ENCODE measurements around the gene MAML3. TPM values are rescaled to one million over a fixed set of nuclear protein-coding genes. Genes with fewer than 3 reads are reported as not detected.

The MAML3 gene
- total RNA-seq, 2 experiments from 2014 or later: 2.5 to 2.9 TPM

DNA sequence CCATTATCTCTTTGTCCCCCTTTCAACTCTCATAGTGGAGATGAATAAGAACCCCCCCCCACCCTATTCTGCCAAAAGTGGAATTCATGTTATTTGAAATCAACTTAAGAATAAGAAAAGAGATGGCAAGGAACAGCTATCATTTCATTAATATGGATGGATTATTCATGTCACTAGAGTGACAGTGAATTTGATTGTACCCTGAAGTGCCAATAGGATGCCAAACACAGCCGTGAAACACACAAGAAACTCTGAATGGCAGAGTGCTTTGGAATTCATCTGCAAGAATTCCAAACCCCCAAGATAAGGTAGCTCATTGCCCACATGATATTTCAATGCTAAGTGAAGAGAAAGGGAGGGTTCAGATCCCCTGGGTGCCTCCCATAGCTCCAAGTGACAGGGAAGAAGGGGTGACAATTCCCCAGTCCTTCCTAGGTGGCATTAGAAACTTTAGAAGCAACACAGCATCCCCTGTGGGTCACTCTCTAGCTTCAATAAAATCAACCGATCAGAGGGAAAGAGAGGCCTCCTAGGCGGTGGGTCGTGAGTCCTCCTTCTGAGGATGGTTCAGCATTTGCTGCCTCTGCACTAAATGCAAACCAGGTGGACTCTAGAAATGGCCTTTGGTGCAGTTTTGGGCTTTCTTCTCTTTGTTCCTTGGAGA is 404.0 kb downstream of the MAML3 start:
- Mint-ChIP-seq H3K4me1 (ENCODE audit: low read depth) (no peaks in the 10 kb centered on the region), H3K27me3 (no peaks in the 10 kb centered on the region), H3K9me3 (no peaks in the 10 kb centered on the region), H3K27ac (no peak overlapping the region), H3K36me3 (ENCODE audit: low read depth) (no peaks in the 10 kb centered on the region), H3K4me3 (no peak overlapping the region)
- intact Hi-C loops (cut with DNase I, micrococcal nuclease): no loop called here
- TF ChIP-seq, protein P1, sequence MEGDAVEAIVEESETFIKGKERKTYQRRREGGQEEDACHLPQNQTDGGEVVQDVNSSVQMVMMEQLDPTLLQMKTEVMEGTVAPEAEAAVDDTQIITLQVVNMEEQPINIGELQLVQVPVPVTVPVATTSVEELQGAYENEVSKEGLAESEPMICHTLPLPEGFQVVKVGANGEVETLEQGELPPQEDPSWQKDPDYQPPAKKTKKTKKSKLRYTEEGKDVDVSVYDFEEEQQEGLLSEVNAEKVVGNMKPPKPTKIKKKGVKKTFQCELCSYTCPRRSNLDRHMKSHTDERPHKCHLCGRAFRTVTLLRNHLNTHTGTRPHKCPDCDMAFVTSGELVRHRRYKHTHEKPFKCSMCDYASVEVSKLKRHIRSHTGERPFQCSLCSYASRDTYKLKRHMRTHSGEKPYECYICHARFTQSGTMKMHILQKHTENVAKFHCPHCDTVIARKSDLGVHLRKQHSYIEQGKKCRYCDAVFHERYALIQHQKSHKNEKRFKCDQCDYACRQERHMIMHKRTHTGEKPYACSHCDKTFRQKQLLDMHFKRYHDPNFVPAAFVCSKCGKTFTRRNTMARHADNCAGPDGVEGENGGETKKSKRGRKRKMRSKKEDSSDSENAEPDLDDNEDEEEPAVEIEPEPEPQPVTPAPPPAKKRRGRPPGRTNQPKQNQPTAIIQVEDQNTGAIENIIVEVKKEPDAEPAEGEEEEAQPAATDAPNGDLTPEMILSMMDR (IDR thresholded peaks at IDR 0.05): no peak
- no peak for DNase-seq
- no peak for ATAC-seq (ENCODE audit: poor library complexity)
- CTCF ChIA-PET: no interaction called here
- POLR2A ChIA-PET: no interaction called here
- Histone ChIP-seq H3K4me3 (ENCODE audit: low read length) (no peak overlapping the region), H3K27ac (ENCODE audit: low read depth in 1 of 2, low read length in 2 of 2) (no peak overlapping the region), H3K36me3 (ENCODE audit: insufficient read depth, low read length) (no peaks in the 10 kb centered on the region), H3K4me1 (ENCODE audit: insufficient read depth, low read length) (no peaks in the 10 kb centered on the region), H3K27me3 (ENCODE audit: control insufficient read depth in 1 of 2, insufficient read depth in 2 of 2, low read length in 2 of 2) (no peaks in the 10 kb centered on the region), H3K9me3 (ENCODE audit: control insufficient read depth in 1 of 2, insufficient read depth in 1 of 2, low read length in 2 of 2) (no peaks in the 10 kb centered on the region)

DNA sequence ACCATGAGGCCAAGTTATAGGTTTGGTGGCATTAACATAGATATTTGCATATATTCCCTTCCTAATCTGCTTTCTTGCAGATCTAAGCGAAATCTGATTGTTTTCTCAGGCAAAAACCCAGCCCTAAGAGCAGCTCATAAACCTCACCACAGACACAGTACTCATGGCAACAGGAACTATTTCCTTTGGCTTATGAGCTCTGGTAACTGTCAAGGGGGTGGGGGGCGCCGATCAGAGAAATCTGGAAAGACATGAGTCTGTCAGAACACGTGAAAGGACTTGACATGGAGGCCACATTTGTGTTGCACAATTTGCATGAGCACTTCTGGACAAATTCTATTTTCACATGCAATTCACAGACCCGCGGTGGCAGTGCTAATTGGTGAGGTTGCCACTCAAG is 404.6 kb downstream of the MAML3 start:
- Histone ChIP-seq H3K27ac (ENCODE audit: low read depth in 1 of 2, low read length in 2 of 2) (no peak overlapping the region), H3K9me3 (ENCODE audit: control insufficient read depth in 1 of 2, insufficient read depth in 1 of 2, low read length in 2 of 2) (no peaks in the 10 kb centered on the region), H3K27me3 (ENCODE audit: control insufficient read depth in 1 of 2, insufficient read depth in 2 of 2, low read length in 2 of 2) (no peaks in the 10 kb centered on the region), H3K4me1 (ENCODE audit: insufficient read depth, low read length) (no peaks in the 10 kb centered on the region), H3K36me3 (ENCODE audit: insufficient read depth, low read length) (no peaks in the 10 kb centered on the region), H3K4me3 (ENCODE audit: low read length) (no peak overlapping the region)
- Mint-ChIP-seq H3K9me3 (no peaks in the 10 kb centered on the region), H3K4me3 (no peak overlapping the region), H3K27ac (no peak overlapping the region), H3K27me3 (no peaks in the 10 kb centered on the region), H3K36me3 (ENCODE audit: low read depth) (no peaks in the 10 kb centered on the region), H3K4me1 (ENCODE audit: low read depth) (no peaks in the 10 kb centered on the region)
- ChIA-PET POLR2A (no interaction called here), CTCF (no interaction called here)
- TF ChIP-seq, protein P1 (IDR thresholded peaks at IDR 0.05): no peak
- ATAC-seq (ENCODE audit: poor library complexity): no peak
- no peak for DNase-seq
- intact Hi-C loops (cut with DNase I, micrococcal nuclease): no loop called here

DNA sequence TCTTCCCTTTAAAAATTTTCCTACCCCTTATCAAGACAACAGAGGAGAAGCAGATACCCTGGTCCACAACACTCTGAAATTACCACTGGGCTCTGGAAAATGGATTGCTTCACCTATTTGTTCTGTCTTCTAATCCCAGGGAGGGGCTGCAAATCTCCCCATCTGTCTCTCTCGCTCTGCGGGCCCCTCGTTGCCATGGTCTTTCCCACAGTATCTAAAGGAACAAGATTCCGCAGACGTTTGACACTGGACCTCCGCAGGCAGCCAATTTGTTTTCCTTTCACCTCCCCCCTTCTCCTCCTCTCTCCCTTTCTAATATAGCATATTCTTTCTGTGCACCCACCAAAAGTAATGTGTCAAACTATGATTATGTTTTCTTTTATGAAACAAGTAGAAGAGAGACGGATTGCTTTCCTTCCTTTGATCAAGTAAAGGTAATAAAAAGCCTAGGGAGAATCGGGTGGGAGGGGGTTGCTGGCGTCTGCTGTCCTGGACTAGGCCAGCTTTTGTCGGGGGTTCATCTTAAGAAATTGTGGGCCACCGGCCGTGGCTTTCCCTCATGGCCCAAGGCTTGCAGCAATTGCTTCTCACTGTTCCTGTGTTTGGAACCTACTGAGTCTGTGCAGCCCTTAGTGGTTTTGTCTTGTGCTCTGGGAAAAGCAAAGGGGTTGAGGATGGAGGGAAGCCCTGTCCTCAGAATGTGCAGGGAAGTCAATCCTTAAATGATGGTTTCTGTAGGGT is 407.4 kb downstream of the MAML3 start:
- no peak overlapping the region for H3K27ac ChIP-seq (ENCODE audit: low read depth in 1 of 2, low read length in 2 of 2)
- no peak overlapping the region for H3K4me3 ChIP-seq (ENCODE audit: low read length)
- H3K4me3 Mint-ChIP-seq: no peak overlapping the region
- no peaks in the 10 kb centered on the region for H3K27me3 Mint-ChIP-seq
- no peak overlapping the region for H3K27ac Mint-ChIP-seq
- ChIA-PET CTCF (no interaction called here), POLR2A (no interaction called here)
- no peaks in the 10 kb centered on the region for H3K36me3 Mint-ChIP-seq (ENCODE audit: low read depth)
- H3K27me3 ChIP-seq (ENCODE audit: control insufficient read depth in 1 of 2, insufficient read depth in 2 of 2, low read length in 2 of 2): no peaks in the 10 kb centered on the region
- ATAC-seq (ENCODE audit: poor library complexity) (no peak), DNase-seq (no peak)
- H3K4me1 Mint-ChIP-seq (ENCODE audit: low read depth): no peaks in the 10 kb centered on the region
- no peaks in the 10 kb centered on the region for H3K9me3 ChIP-seq (ENCODE audit: control insufficient read depth in 1 of 2, insufficient read depth in 1 of 2, low read length in 2 of 2)
- H3K9me3 Mint-ChIP-seq: no peaks in the 10 kb centered on the region
- no peaks in the 10 kb centered on the region for H3K4me1 ChIP-seq (ENCODE audit: insufficient read depth, low read length)
- intact Hi-C loops (cut with DNase I, micrococcal nuclease): no loop called here
- TF ChIP-seq, protein P1 (IDR thresholded peaks at IDR 0.05): no peak
- no peaks in the 10 kb centered on the region for H3K36me3 ChIP-seq (ENCODE audit: insufficient read depth, low read length)

Measured in CD4-positive, alpha-beta T cell (primary cell).